Stimulated activated naive CD8-positive, alpha-beta T cell treated with anti-CD3 and anti-CD28 coated beads, Interleukin-15, Interleukin-2, amounts not matched to agents 100 ng/mL and 50 ng/mL, for 24 hours (primary cell): ENCODE results near the gene SH3TC1.

ENCODE experiments used
- H3K27ac Mint-ChIP-seq: one replicate; pipeline ENCODE4 v1.8.0; 2021; ENCODE audit warnings: mild to moderate bottlenecking, mixed read lengths
- H3K27me3 Mint-ChIP-seq: one replicate; pipeline ENCODE4 v1.8.0; 2021; ENCODE audit warnings: mixed read lengths
- H3K36me3 Mint-ChIP-seq: one replicate; pipeline ENCODE4 v1.8.0; 2021; ENCODE audit warnings: low read depth, mixed read lengths
- H3K4me1 Mint-ChIP-seq: one replicate; pipeline ENCODE4 v1.8.0; 2021; ENCODE audit warnings: low read depth, mixed read lengths
- H3K4me3 Mint-ChIP-seq: one replicate; pipeline ENCODE4 v1.8.0; 2021; ENCODE audit warnings: mild to moderate bottlenecking, mixed read lengths
- H3K9me3 Mint-ChIP-seq: one replicate; pipeline ENCODE4 v1.8.0; 2021; ENCODE audit warnings: mixed read lengths

The SH3TC1 gene

GRCh38 chr4:8252301-8253173 lies 53.4 kb downstream of the SH3TC1 start:
- no peak overlapping the region for H3K4me3 Mint-ChIP-seq
- H3K9me3 Mint-ChIP-seq: no peaks in the 10 kb centered on the region
- H3K27ac Mint-ChIP-seq: no peak overlapping the region
- H3K4me1 Mint-ChIP-seq: no peaks in the 10 kb centered on the region
- H3K36me3 Mint-ChIP-seq: no peaks in the 10 kb centered on the region
- H3K27me3 Mint-ChIP-seq: no peaks in the 10 kb centered on the region

GRCh38 chr4:8254076-8254475 lies 55.0 kb downstream of the SH3TC1 start:
- H3K27me3 Mint-ChIP-seq: no peaks in the 10 kb centered on the region
- H3K27ac Mint-ChIP-seq: no peak overlapping the region
- H3K36me3 Mint-ChIP-seq: no peaks in the 10 kb centered on the region
- H3K9me3 Mint-ChIP-seq: no peaks in the 10 kb centered on the region
- H3K4me3 Mint-ChIP-seq: no peak overlapping the region
- H3K4me1 Mint-ChIP-seq: no peaks in the 10 kb centered on the region

GRCh38 chr4:8255698-8256441 lies 56.8 kb downstream of the SH3TC1 start:
- Mint-ChIP-seq H3K4me3 (no peak overlapping the region), H3K27ac (no peak overlapping the region), H3K9me3 (no peaks in the 10 kb centered on the region), H3K4me1 (no peaks in the 10 kb centered on the region), H3K36me3 (no peaks in the 10 kb centered on the region), H3K27me3 (no peaks in the 10 kb centered on the region)

- no peaks in the 10 kb centered on the region for H3K36me3 Mint-ChIP-seq
- no peaks in the 10 kb centered on the region for H3K27me3 Mint-ChIP-seq
- no peaks in the 10 kb centered on the region for H3K9me3 Mint-ChIP-seq
- no peaks in the 10 kb centered on the region for H3K4me1 Mint-ChIP-seq
- H3K27ac Mint-ChIP-seq: no peak overlapping the region
- H3K4me3 Mint-ChIP-seq: no peak overlapping the region
These were observed 58.8 kb downstream of the SH3TC1 start for GRCh38 chr4:8257854-8258253.

- Mint-ChIP-seq H3K27ac (no peak overlapping the region), H3K36me3 (no peaks in the 10 kb centered on the region), H3K9me3 (no peaks in the 10 kb centered on the region), H3K4me3 (no peak overlapping the region), H3K4me1 (no peaks in the 10 kb centered on the region), H3K27me3 (no peaks in the 10 kb centered on the region)
These were observed 59.6 kb downstream of the SH3TC1 start for GRCh38 chr4:8258552-8259212.

- H3K4me3 Mint-ChIP-seq: no peak overlapping the region
- H3K4me1 Mint-ChIP-seq: no peaks in the 10 kb centered on the region
- no peak overlapping the region for H3K27ac Mint-ChIP-seq
- no peaks in the 10 kb centered on the region for H3K9me3 Mint-ChIP-seq
- no peaks in the 10 kb centered on the region for H3K36me3 Mint-ChIP-seq
- H3K27me3 Mint-ChIP-seq: no peaks in the 10 kb centered on the region
These were observed 60.8 kb downstream of the SH3TC1 start for GRCh38 chr4:8259743-8260430.

GRCh38 chr4:8260656-8261111 lies 61.6 kb downstream of the SH3TC1 start:
- H3K4me1 Mint-ChIP-seq: no peaks in the 10 kb centered on the region
- no peaks in the 10 kb centered on the region for H3K27me3 Mint-ChIP-seq
- H3K4me3 Mint-ChIP-seq: no peak overlapping the region
- H3K36me3 Mint-ChIP-seq: no peaks in the 10 kb centered on the region
- no peak overlapping the region for H3K27ac Mint-ChIP-seq
- no peaks in the 10 kb centered on the region for H3K9me3 Mint-ChIP-seq

- no peaks in the 10 kb centered on the region for H3K27me3 Mint-ChIP-seq
- no peak overlapping the region for H3K27ac Mint-ChIP-seq
- no peaks in the 10 kb centered on the region for H3K9me3 Mint-ChIP-seq
- H3K36me3 Mint-ChIP-seq: no peaks in the 10 kb centered on the region
- H3K4me1 Mint-ChIP-seq: no peaks in the 10 kb centered on the region
- no peak overlapping the region for H3K4me3 Mint-ChIP-seq
These were observed 62.9 kb downstream of the SH3TC1 start for GRCh38 chr4:8261851-8262535.

GRCh38 chr4:8262637-8263322 lies 63.7 kb downstream of the SH3TC1 start:
- Mint-ChIP-seq H3K4me3 (no peak overlapping the region), H3K4me1 (no peaks in the 10 kb centered on the region), H3K27ac (no peak overlapping the region), H3K9me3 (no peaks in the 10 kb centered on the region), H3K27me3 (no peaks in the 10 kb centered on the region), H3K36me3 (no peaks in the 10 kb centered on the region)

GRCh38 chr4:8263397-8263796 lies 64.3 kb downstream of the SH3TC1 start:
- H3K4me1 Mint-ChIP-seq: no peaks in the 10 kb centered on the region
- peaks cover 2% of the 10 kb centered on the region for H3K27me3 Mint-ChIP-seq
- H3K4me3 Mint-ChIP-seq: no peak overlapping the region
- no peaks in the 10 kb centered on the region for H3K36me3 Mint-ChIP-seq
- H3K9me3 Mint-ChIP-seq: no peaks in the 10 kb centered on the region
- H3K27ac Mint-ChIP-seq: no peak overlapping the region

GRCh38 chr4:8264106-8264505 lies 65.0 kb downstream of the SH3TC1 start:
- no peaks in the 10 kb centered on the region for H3K4me1 Mint-ChIP-seq
- no peaks in the 10 kb centered on the region for H3K9me3 Mint-ChIP-seq

GRCh38 chr4:8265171-8265929 lies 66.3 kb downstream of the SH3TC1 start:
- Mint-ChIP-seq H3K9me3 (no peaks in the 10 kb centered on the region), H3K27me3 (peaks cover 12% of the 10 kb centered on the region), H3K4me1 (no peaks in the 10 kb centered on the region), H3K27ac (no peak overlapping the region), H3K4me3 (no peak overlapping the region), H3K36me3 (no peaks in the 10 kb centered on the region)

More at GRCh38 chr4:8264106-8264505, 65.0 kb downstream of the SH3TC1 start:
- H3K27ac Mint-ChIP-seq: no peak overlapping the region
- peaks cover 9% of the 10 kb centered on the region for H3K27me3 Mint-ChIP-seq
- no peak overlapping the region for H3K4me3 Mint-ChIP-seq
- H3K36me3 Mint-ChIP-seq: no peaks in the 10 kb centered on the region

GRCh38 chr4:8266088-8266487 lies 67.0 kb downstream of the SH3TC1 start:
- no peaks in the 10 kb centered on the region for H3K9me3 Mint-ChIP-seq
- no peak overlapping the region for H3K4me3 Mint-ChIP-seq
- H3K4me1 Mint-ChIP-seq: no peaks in the 10 kb centered on the region
- no peaks in the 10 kb centered on the region for H3K36me3 Mint-ChIP-seq
- peaks cover 16% of the 10 kb centered on the region for H3K27me3 Mint-ChIP-seq
- no peak overlapping the region for H3K27ac Mint-ChIP-seq
